AG04450 (cell line): ENCODE results near the gene DRAM2. TPM values are rescaled to one million over a fixed set of nuclear protein-coding genes. Genes with fewer than 3 reads are reported as not detected.

Experiments used
- CTCF ChIA-PET: fragments of 300-600, 350-600 bp; formaldehyde crosslinking; extraction: SDS; loops from one replicate; lab custom pipeline; 2022; ENCODE audit warnings: antibody characterized with exemption, inconsistent platforms; lab: Charles Lee
- POLR2A ChIA-PET: fragments of 350-600 bp; formaldehyde crosslinking; extraction: SDS; loops from one replicate; lab custom pipeline; 2021; ENCODE audit warnings: antibody characterized with exemption, inconsistent platforms; lab: Yijun Ruan, JAX
- DNase-seq: peaks from one replicate; pipeline ENCODE4 v3.0.0-alpha.2; 2011; ENCODE audit warnings: low read depth, low spot score
- H3K27ac ChIP-seq: one replicate; pipeline ENCODE4 v1.5.1; 2012; ENCODE audit warnings: low read depth, low read length, control low read depth
- H3K27me3 ChIP-seq: one replicate; pipeline ENCODE4 v1.6.0; 2012; ENCODE audit warnings: low read length; ENCODE audit not compliant: control insufficient read depth, insufficient read depth
- H3K4me3 ChIP-seq: 2 replicates; pipeline ENCODE4 v1.5.1; 2011; ENCODE audit warnings: mild to moderate bottlenecking, low read depth, low read length, control low read depth
- H3K9me3 ChIP-seq: 2 replicates; pipeline ENCODE4 v1.5.1; 2012; ENCODE audit warnings: low read length; ENCODE audit not compliant: control insufficient read depth, insufficient read depth
- CTCF ChIP-seq: IDR thresholded peaks from 2 replicates; pipeline ENCODE4 v1.5.1; 2011; ENCODE audit warnings: low read depth, low read length, control low read depth, inconsistent platforms
- polyA plus RNA-seq: library from polyadenylated mRNA; depleted of rRNA; stranded (reverse); fragments of >200 nt; gene quantifications from 2 replicates; pipeline ENCODE4 v1.2.3, GENCODE V29; 2011

The DRAM2 gene
- polyA plus RNA-seq, 1 experiment: 86.5 TPM

GRCh38 chr1:111140680-111140967, 731 bp upstream of the DRAM2 start:
- POLR2A ChIA-PET: interaction anchor here (1.5 to 2.7 kb wide), 2 partner anchors 50 to 177 kb away, joined by 4 to 11 read pairs; partner anchors contain the start of gene LRIF1
- TF ChIP-seq CTCF: no peak
- H3K27ac ChIP-seq: peak overlapping the region; percentile 83

GRCh38 chr1:111139324-111139955, 453 bp downstream of the DRAM2 start:
- no peaks in the 10 kb centered on the region for H3K27me3 ChIP-seq
- H3K27ac ChIP-seq: peak overlapping the region; percentile 83
- no peak for DNase-seq
- no peak for TF ChIP-seq CTCF
- ChIA-PET POLR2A (interaction anchor here (0.6 to 2.7 kb wide), 3 partner anchors 52 to 309 kb away, joined by 4 to 11 read pairs (median 4); partner anchors contain the start of genes LRIF1 and WDR77), CTCF (interaction anchor here (0.5 to 1.0 kb wide), 3 partner anchors 108 to 1359 kb away, joined by 3 to 5 read pairs (median 4); no protein-coding TSS in a partner anchor)
- peaks cover 4% of the 10 kb centered on the region; the same call in 1 of the 2 replicates for H3K9me3 ChIP-seq
- H3K4me3 ChIP-seq: peak overlapping the region; percentile 85

More at GRCh38 chr1:111140680-111140967, 731 bp upstream of the DRAM2 start:
- H3K27me3 ChIP-seq: no peaks in the 10 kb centered on the region
- peaks cover 4% of the 10 kb centered on the region; the same call in 1 of the 2 replicates for H3K9me3 ChIP-seq
- DNase-seq: no peak
- CTCF ChIA-PET: interaction anchor here (0.6 kb wide), 1 partner anchor 80 kb away, joined by 9 read pairs; no protein-coding TSS in a partner anchor
- H3K4me3 ChIP-seq: peak overlapping the region; percentile 85

- no peak overlapping the region for H3K27ac ChIP-seq
- H3K4me3 ChIP-seq: no peak overlapping the region
- ChIA-PET POLR2A (no interaction called here), CTCF (no interaction called here)
- H3K27me3 ChIP-seq: no peaks in the 10 kb centered on the region
- no peaks in the 10 kb centered on the region for H3K9me3 ChIP-seq
- no peak for DNase-seq
- TF ChIP-seq CTCF: no peak
Observed at GRCh38 chr1:111133866-111134265, 6.0 kb downstream of the DRAM2 start.

GRCh38 chr1:111131693-111132092, 8.2 kb downstream of the DRAM2 start:
- H3K9me3 ChIP-seq: no peaks in the 10 kb centered on the region
- ChIA-PET POLR2A (no interaction called here), CTCF (interaction anchor here (0.9 kb wide), 1 partner anchor 9 kb away, joined by 3 read pairs; no protein-coding TSS in a partner anchor)
- no peak overlapping the region for H3K27ac ChIP-seq
- H3K4me3 ChIP-seq: no peak overlapping the region
- no peaks in the 10 kb centered on the region for H3K27me3 ChIP-seq
- TF ChIP-seq CTCF: no peak
- DNase-seq: no peak

- no peak overlapping the region for H3K27ac ChIP-seq
- no peak for DNase-seq
- H3K9me3 ChIP-seq: no peaks in the 10 kb centered on the region
- H3K27me3 ChIP-seq: no peaks in the 10 kb centered on the region
- ChIA-PET CTCF (no interaction called here), POLR2A (no interaction called here)
- no peak for TF ChIP-seq CTCF
- no peak overlapping the region for H3K4me3 ChIP-seq
Observed at GRCh38 chr1:111129376-111129775, 10.5 kb downstream of the DRAM2 start.
